ENCODE measurements around the gene ZNF750. TPM values are rescaled to one million over a fixed set of nuclear protein-coding genes. Genes with fewer than 3 reads are reported as not detected.
A peak's percentile ranks its signal among the peaks of the same experiment; 100 is the strongest.
"Not testable (repeated sequence)": the region's sequence is repeated elsewhere in the genome, so short reads cannot be mapped to it uniquely, and the experiment has no call there.

Gene ZNF750
- total RNA-seq, 2 donors from 2014 or later, result not detected

DNA sequence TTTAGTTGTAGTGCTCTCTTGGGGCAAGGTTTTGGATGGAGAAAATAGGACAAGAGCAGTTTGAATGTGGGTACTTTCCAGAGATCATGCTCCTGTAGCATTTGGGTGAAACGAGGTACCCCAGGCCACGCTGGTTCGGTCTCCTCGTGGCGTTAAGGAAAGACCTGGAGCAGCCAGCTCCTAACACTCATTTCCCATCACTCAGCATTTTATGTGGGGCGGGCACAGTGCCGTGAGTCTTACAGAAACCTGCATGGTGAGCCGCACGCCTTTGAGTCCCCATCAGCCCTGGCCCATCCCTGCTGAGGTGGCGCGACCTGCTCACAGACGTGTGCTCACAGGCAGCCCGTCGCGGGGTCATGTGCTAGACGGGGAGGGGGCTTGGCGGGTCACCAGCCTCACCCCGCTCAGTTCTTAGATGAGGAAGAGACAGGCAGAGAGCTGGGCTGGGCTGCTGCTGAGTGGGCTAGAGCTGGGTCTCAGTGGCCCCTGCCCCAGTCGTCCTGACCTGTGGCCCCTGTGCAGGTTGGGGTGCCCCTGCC, 50.7 kb downstream of the ZNF750 start:
- ATAC-seq, result peak in 1 of 2 donors; percentile 48
- H3K9me3 Mint-ChIP-seq, result no peaks in the 10 kb centered on the region
- no peak for DNase-seq (ENCODE audit: low spot score)

DNA sequence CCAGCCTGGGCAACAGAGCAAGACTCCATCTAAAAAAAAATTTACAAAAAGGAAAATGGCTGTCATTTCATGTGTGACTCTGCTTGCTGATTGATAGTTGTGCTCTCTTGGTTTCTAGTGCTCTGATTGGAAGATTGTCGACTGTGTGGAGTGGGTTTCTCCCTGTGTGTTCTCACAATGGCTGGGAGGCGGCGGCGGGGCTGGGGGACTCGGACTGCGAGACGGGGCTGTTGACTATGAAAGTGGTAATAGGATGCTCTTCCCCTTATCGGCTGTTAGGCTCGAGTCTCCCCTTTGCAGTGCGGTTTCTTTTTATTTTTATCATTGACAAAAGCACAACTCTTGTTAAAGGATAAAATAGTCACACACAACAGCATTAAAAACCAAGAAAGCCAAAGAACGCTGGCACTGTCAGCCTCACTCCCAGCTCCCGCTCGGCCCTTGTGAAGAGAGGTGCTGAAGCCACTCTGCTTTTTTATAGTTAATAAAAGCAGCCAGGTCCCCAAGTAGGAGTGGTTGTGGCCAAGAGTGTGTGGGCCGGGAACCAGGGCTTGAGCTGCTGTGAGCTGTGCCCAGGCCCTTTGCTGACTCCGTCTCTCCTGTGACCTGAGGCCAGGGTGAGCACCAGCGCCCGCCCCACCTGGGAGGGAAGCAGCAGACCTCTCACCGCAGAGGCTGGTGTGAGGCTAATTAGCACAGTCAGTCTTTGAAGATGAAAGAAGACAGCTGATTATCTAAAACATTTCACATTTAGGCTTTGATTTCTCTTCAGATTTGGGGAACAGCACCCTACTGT, 51.4 kb downstream of the ZNF750 start:
- no peaks in the 10 kb centered on the region for H3K27me3 Mint-ChIP-seq
- ATAC-seq (no peak), DNase-seq (ENCODE audit: low spot score) (no peak)
- H3K36me3 Mint-ChIP-seq, result no peaks in the 10 kb centered on the region
- no peak overlapping the region for H3K4me3 Mint-ChIP-seq
- H3K4me1 Mint-ChIP-seq (ENCODE audit: low read depth in 2 of 2), result peaks cover 0 to 10% of the 10 kb centered on the region in 2 donors
- H3K9me3 Mint-ChIP-seq, result no peaks in the 10 kb centered on the region
- no peak overlapping the region for H3K27ac Mint-ChIP-seq

More for the DNA sequence above, 50.7 kb downstream of the ZNF750 start:
- H3K27ac Mint-ChIP-seq, result no peak overlapping the region
- H3K27me3 Mint-ChIP-seq, result no peaks in the 10 kb centered on the region
- peaks cover 0 to 10% of the 10 kb centered on the region in 2 donors for H3K4me1 Mint-ChIP-seq (ENCODE audit: low read depth in 2 of 2)
- no peaks in the 10 kb centered on the region for H3K36me3 Mint-ChIP-seq
- H3K4me3 Mint-ChIP-seq, result no peak overlapping the region

DNA sequence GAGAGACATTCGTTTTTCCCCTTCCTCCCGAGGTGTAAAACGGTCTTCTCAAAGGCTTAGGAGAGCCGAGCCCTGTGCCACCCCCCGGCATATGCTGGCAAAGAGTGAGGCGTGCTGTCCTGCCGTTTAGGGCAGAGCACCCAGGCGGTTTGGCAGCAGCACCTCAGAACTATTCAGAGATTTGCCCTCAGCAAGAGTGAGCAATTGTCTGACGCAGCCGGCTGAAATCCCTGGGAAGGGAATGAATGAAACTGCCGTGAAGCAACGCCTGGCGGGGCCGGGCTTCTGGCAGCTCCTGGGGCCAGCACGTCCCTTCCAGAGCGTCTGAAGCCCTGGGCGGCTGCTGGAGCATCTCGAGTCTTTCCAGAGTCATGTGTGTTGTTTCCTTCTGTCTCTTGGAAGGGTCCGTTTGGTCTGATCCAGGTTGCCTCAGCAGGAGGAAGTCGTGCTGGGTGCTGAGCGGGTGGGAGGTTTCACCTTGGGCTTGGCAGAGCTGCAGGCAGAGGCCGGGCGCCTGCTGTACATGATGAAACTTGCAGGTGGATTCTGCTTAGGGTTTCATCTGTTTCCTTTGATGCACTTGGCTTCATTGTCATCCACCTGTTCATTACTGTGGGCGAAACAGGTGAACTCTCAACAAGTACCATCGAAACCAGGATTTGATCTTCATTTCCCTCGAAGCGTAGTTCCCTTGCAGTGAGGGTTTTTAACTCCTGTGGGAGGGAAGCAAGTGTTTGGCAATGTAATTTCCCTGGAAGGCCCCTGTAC, 52.6 kb downstream of the ZNF750 start:
- Mint-ChIP-seq H3K27me3 (no peaks in the 10 kb centered on the region), H3K4me1 (ENCODE audit: low read depth in 2 of 2) (peaks cover 9 to 15% of the 10 kb centered on the region in 2 donors), H3K9me3 (no peaks in the 10 kb centered on the region), H3K4me3 (no peak overlapping the region), H3K36me3 (no peaks in the 10 kb centered on the region), H3K27ac (no peak overlapping the region)
- ATAC-seq (no peak), DNase-seq (ENCODE audit: low spot score) (no peak)

DNA sequence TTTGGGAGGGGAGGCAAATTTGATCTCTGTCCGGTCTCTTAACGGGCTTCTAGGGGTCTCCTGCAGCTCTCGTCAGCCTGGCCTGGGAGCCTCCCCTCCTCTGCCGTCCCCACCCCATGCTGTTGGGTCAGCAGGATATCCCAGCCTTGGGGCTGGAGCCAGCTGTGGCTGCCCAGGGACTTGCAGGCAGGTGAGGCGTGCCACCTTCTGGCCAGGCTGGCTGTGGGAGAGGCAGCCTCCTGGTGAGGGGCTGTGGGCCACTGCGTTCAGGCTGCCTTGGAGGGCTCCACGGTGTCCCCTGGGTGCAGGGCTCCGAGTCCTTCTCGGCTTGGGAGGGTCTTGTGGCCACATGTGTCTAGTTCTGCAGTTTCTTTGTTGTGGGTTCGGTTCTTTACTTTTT, 53.4 kb downstream of the ZNF750 start:
- no peak for ATAC-seq
- no peak overlapping the region for H3K4me3 Mint-ChIP-seq

DNA sequence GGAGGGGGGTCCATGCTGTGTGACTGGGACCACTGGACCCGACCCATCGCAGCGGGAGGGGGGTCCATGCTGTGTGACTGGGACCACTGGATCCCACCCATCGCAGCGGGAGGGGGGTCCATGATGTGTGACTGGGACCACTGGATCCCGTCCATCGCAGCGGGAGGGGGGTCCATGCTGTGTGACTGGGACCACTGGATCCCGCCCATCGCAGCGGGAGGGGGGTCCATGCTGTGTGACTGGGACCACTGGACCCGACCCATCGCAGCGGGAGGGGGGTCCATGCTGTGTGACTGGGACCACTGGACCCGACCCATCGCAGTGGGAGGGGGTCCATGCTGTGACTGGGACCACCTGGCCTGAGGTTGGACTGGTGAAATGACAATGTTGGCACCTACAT, 54.2 kb downstream of the ZNF750 start:
- not testable (repeated sequence) for H3K9me3 Mint-ChIP-seq

More for the DNA sequence above, 53.4 kb downstream of the ZNF750 start:
- H3K27me3 Mint-ChIP-seq, result no peaks in the 10 kb centered on the region
- DNase-seq (ENCODE audit: low spot score), result no peak
- H3K36me3 Mint-ChIP-seq, result no peaks in the 10 kb centered on the region
- no peaks in the 10 kb centered on the region for H3K9me3 Mint-ChIP-seq
- no peak overlapping the region for H3K27ac Mint-ChIP-seq
- H3K4me1 Mint-ChIP-seq (ENCODE audit: low read depth in 2 of 2), result peaks cover 16 to 19% of the 10 kb centered on the region in 2 donors

DNA sequence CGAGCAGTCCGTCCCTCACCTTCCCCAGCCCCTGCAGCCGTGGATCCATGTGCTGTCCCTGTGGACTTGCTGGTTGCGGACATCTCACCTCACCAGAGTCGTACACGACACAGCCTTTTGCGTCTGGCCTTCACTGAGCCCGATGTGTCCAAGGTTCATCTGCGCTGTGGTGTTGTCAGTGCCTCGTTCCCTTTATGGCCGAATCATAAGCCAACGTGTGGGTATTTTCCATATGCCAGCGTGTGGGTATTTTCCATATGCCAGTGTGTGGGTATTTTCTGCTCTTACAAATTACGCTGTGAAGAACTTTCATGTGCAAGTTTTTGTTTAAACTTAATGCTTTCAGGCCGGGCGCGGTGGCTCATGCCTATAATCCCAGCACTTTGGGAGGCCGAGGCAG, 56.3 kb downstream of the ZNF750 start:
- peaks cover 16 to 18% of the 10 kb centered on the region in 2 donors for H3K4me1 Mint-ChIP-seq (ENCODE audit: low read depth in 2 of 2)

More for the DNA sequence above, 54.2 kb downstream of the ZNF750 start:
- not testable (repeated sequence) for H3K36me3 Mint-ChIP-seq; ATAC-seq; DNase-seq (ENCODE audit: low spot score); H3K27me3 Mint-ChIP-seq; H3K4me3 Mint-ChIP-seq; H3K27ac Mint-ChIP-seq
- peaks cover 18 to 19% of the 10 kb centered on the region in 2 donors for H3K4me1 Mint-ChIP-seq (ENCODE audit: low read depth in 2 of 2)

DNA sequence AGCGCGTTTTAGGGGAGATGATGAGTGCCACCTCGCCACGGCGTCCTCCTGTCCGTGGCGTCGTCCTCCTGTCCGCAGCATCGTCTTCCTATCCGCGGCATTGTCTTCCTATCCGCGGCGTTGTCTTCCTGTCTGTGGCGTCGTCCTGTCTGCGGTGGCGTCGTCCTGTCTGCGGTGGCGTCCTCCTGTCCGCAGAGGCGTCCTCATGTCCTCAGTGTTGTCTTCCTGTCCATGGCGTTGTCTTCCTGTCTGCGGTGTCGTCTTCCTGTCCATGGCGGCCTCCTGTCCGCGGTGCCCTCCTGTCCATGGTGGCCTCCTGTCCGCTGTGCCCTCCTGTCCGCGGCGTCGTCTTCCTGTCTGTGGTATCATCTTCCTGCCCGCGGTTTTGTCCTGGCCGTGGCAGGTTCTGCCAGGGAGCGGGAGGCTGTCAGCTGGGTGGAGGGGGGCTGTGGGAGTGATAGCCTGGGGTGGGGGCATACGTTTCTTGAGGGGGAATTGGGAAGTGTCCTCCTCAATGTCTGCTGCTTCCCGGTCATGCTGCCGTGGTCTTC, 57.1 kb downstream of the ZNF750 start:
- ATAC-seq, result peak; percentile 67 to 72
- Mint-ChIP-seq H3K4me3 (peak overlapping the region; percentile 66), H3K27ac (peak overlapping the region; percentile 66 to 78), H3K4me1 (ENCODE audit: low read depth in 2 of 2) (peaks cover 18% of the 10 kb centered on the region in 2 donors), H3K9me3 (no peaks in the 10 kb centered on the region), H3K36me3 (no peaks in the 10 kb centered on the region), H3K27me3 (no peaks in the 10 kb centered on the region)
- no peak for DNase-seq (ENCODE audit: low spot score)

More for the DNA sequence above, 56.3 kb downstream of the ZNF750 start:
- Mint-ChIP-seq H3K9me3 (no peaks in the 10 kb centered on the region), H3K4me3 (no peak overlapping the region), H3K27ac (peak overlapping the region; percentile 66 to 78), H3K36me3 (no peaks in the 10 kb centered on the region), H3K27me3 (no peaks in the 10 kb centered on the region)
- DNase-seq (ENCODE audit: low spot score) (no peak), ATAC-seq (no peak)

DNA sequence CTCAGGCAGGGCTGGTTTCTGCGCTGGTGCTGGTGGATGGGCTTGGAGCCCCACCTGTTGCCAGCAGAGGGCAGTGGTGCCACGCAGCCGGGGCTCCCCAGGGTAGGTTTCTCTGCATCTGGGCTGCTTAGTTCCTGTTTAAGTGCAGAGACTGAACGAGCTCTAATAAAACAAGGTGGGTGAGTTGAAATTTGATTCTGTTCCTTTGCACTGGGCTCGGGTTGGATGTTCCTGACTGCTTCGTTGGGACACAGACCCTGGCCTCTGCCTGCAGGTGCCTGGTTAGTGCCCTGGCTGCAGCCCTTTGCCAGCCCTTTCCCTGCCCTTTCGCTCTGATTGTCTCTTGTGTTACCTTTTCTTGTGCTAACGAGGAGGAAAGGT, 57.9 kb downstream of the ZNF750 start:
- H3K4me3 Mint-ChIP-seq, result peak overlapping the region; percentile 66
- peak; percentile 90 to 92 for ATAC-seq

DNA sequence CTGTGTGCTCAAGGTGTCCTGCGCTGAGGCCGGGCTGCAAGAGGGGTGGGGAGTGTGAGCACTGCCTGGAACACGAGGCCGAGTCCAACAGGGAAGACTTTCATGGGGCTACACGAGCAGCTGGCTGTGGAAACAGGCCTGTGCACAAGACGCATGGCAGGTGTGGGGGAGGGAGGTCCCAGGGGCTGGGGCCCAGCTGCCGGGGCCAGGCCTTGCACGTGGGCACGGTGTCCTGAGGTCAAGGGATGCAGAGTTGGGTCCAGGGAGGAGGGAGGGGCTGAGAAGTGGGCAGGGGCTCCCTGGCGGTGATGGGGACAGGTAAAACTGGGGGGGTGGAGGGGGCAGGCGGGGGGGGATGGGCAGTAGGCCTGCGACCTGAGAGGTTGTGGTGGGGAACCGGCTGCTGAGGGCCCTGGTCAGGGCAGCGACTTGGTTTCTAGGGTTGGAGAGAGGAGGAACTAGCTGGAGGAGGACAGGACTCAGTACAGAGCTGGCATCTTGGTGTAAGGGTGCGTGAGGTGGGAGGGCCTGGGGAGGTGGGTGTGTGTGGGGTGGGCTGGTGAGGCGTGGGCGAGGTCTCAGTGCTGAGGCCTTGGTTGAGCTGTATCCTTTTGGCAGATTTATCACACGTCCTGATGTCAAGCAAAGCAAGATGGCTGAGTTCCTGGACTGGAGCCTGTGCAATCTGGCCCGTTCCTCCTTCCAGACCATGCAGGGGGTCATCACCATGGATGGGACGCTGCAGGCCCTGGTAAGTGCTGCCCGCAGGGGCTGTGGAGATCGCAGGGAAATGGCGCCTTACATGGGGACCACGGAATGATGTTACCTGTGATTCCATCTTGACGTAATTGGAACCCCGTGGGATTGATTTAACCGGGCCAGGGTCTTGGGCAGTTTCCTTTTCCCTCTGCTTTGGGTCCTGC, 58.6 kb downstream of the ZNF750 start:
- no peak for DNase-seq (ENCODE audit: low spot score)
- Mint-ChIP-seq H3K4me3 (peak overlapping the region; percentile 66), H3K9me3 (no peaks in the 10 kb centered on the region), H3K27ac (no peak overlapping the region), H3K4me1 (ENCODE audit: low read depth in 2 of 2) (peaks cover 18 to 27% of the 10 kb centered on the region in 2 donors), H3K36me3 (no peaks in the 10 kb centered on the region), H3K27me3 (no peaks in the 10 kb centered on the region)
- no peak for ATAC-seq

More for the DNA sequence above, 57.9 kb downstream of the ZNF750 start:
- Mint-ChIP-seq H3K4me1 (ENCODE audit: low read depth in 2 of 2) (peaks cover 18 to 23% of the 10 kb centered on the region in 2 donors), H3K36me3 (no peaks in the 10 kb centered on the region), H3K27me3 (no peaks in the 10 kb centered on the region), H3K9me3 (no peaks in the 10 kb centered on the region), H3K27ac (peak overlapping the region in 1 of 2 donors; percentile 66)
- peak; percentile 80 for DNase-seq (ENCODE audit: low spot score)

DNA sequence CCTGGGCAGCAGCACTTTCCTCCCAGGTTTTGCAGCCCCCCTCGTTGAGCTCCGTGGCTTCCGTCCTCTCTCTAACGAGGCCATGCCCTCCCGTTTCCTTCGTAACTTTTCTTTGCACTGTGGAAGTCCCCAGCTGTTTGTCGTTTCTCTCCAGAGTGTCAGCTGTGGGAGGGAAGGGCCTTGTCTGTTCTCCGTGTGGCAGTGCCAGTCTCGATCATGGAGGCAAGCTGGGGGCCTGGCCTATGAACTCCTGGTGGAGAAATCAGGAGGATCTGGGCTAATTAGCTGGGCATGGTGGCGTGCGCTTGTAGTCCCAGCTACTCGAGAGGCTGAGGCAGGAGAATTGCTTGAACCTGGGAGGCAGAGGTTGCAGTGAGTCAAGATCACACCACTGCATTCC, 59.6 kb downstream of the ZNF750 start:
- peaks cover 18 to 35% of the 10 kb centered on the region in 2 donors for H3K4me1 Mint-ChIP-seq (ENCODE audit: low read depth in 2 of 2)
- no peak overlapping the region for H3K4me3 Mint-ChIP-seq
- ATAC-seq (no peak), DNase-seq (ENCODE audit: low spot score) (no peak)
- no peak overlapping the region for H3K27ac Mint-ChIP-seq
- H3K27me3 Mint-ChIP-seq, result no peaks in the 10 kb centered on the region
- H3K36me3 Mint-ChIP-seq, result no peaks in the 10 kb centered on the region
- H3K9me3 Mint-ChIP-seq, result no peaks in the 10 kb centered on the region

DNA sequence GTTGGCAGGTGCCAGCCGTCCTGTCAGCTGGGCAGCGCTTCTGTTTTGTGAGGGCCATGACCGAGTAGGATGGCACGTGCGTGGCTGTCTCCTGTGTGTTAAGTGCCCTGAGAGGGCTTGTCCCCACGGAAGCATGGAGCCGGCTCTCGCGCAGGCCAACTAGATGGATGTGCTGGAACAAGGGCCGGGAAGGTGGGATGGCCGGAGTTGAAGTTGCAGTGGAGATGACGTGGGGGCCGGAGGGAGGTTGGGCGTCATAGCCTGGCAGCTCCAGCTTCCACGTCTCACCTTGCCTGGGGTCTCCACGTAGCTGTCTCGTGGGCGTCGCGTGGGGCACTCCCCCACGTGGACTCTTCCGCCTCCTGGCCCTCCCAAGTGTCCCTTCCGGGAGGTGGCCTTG, 60.3 kb downstream of the ZNF750 start:
- no peaks in the 10 kb centered on the region for H3K36me3 Mint-ChIP-seq
- peaks cover 18 to 41% of the 10 kb centered on the region in 2 donors for H3K4me1 Mint-ChIP-seq (ENCODE audit: low read depth in 2 of 2)
- no peaks in the 10 kb centered on the region for H3K9me3 Mint-ChIP-seq
- ATAC-seq (no peak), DNase-seq (ENCODE audit: low spot score) (no peak)
- no peaks in the 10 kb centered on the region for H3K27me3 Mint-ChIP-seq
- no peak overlapping the region for H3K4me3 Mint-ChIP-seq
- H3K27ac Mint-ChIP-seq, result no peak overlapping the region
